Natural killer cell treated with Interleukin-12 subunit alpha and Interleukin-12 subunit beta and Interleukin-15 and Interleukin-18, amount 100 ng/mL, for 72 hours (primary cell): ENCODE measurements around the gene CHMP5. TPM values are rescaled to one million over a fixed set of nuclear protein-coding genes. Genes with fewer than 3 reads are reported as not detected.

Source experiments
- ATAC-seq, 2 donors: fragments of 150-1000 bp; cut with Tn5 transposase in 1 of 2; sonication (Bioruptor Pico), chemical (Tn5 transposase) in 1 of 2; 2 replicates each; pipeline ENCODE4 v1.10.0; 2021
- DNase-seq: peaks from one replicate; pipeline ENCODE4 v3.0.0; 2022; ENCODE audit warnings: low spot score
- H3K27ac Mint-ChIP-seq, 2 donors: 1 replicate in 1 of 2; 2 replicates in 1 of 2; pipeline ENCODE4 v1.8.0; 2022; ENCODE audit warnings: mixed read lengths in 2 of 2, mild to moderate bottlenecking in 1 of 2, moderate library complexity in 1 of 2
- H3K27me3 Mint-ChIP-seq, 2 donors: 1 replicate in 1 of 2; 2 replicates in 1 of 2; pipeline ENCODE4 v1.8.0; 2022; ENCODE audit warnings: mixed read lengths in 2 of 2
- H3K36me3 Mint-ChIP-seq: one replicate; pipeline ENCODE4 v1.8.0; 2022; ENCODE audit warnings: mixed read lengths
- H3K4me1 Mint-ChIP-seq, 2 donors: 1 replicate in 1 of 2; 2 replicates in 1 of 2; pipeline ENCODE4 v1.8.0; 2022; ENCODE audit warnings: low read depth in 2 of 2, mixed read lengths in 2 of 2, mild to moderate bottlenecking in 1 of 2
- H3K4me3 Mint-ChIP-seq: one replicate; pipeline ENCODE4 v1.8.0; 2022; ENCODE audit warnings: mixed read lengths
- H3K9me3 Mint-ChIP-seq: 2 replicates; pipeline ENCODE4 v1.8.0; 2022; ENCODE audit warnings: mixed read lengths
- total RNA-seq, 2 donors: library from RNA; stranded (reverse); gene quantifications; one replicate each; pipeline ENCODE4 v1.2.3, GENCODE V29; 2022

The CHMP5 gene
- total RNA-seq, 2 donors from 2014 or later, result 40.8 to 63.2 TPM

DNA sequence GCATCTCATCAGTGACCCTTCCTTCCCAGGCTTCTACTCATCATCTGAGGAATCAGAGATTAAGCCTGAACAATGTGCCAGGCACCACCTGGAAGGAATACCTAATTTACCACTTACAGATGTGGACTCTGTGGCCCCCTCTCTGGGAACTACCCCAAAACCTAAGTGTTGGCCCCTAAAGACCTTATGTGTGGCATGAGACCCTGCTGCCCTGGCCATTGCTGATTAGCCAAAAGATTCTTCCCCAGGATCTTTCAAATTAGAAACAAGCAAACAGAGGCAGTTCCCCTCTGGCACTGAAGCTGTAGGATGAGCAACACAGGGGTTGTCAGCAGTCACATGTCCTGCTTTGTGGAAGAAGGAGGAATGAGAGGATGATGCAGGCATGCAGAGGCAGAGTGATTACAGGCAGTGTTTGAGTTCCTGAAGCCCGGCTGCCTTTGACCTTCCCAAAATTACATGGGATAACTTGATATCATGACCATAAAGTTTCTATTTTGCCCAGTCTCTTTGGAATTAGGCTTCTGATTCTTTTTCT is 14.3 kb upstream of the CHMP5 start:
- H3K27ac Mint-ChIP-seq, result no peak overlapping the region
- ATAC-seq (no peak), DNase-seq (no peak)
- no peaks in the 10 kb centered on the region for H3K9me3 Mint-ChIP-seq
- H3K4me3 Mint-ChIP-seq, result no peak overlapping the region
- peaks cover 0 to 8% of the 10 kb centered on the region in 2 donors for H3K4me1 Mint-ChIP-seq
- H3K36me3 Mint-ChIP-seq, result peaks cover 9% of the 10 kb centered on the region
- no peaks in the 10 kb centered on the region for H3K27me3 Mint-ChIP-seq

DNA sequence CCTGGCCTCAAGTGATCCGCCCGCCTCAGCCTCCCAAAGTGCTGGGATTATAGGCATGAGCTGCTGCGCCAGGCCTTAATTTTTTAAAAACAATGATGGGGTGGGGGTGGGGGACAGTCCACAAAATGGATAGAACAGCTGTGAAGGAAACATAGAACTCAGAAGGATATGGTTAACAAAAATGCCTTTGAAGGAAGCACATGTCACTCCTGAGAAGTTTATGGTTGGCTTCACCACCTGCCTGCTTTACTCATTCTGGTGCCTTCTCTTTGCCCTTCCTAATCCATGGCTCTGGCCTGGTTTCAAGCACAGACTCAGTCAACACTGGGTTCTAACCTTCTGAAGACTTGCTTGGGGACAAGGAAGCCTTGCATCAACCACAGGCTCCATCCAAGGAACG is 10.6 kb upstream of the CHMP5 start:
- no peak overlapping the region for H3K4me3 Mint-ChIP-seq
- peaks cover 0 to 8% of the 10 kb centered on the region in 2 donors for H3K4me1 Mint-ChIP-seq
- no peaks in the 10 kb centered on the region for H3K27me3 Mint-ChIP-seq
- DNase-seq (no peak), ATAC-seq (no peak)
- H3K36me3 Mint-ChIP-seq, result peaks cover 25% of the 10 kb centered on the region
- H3K27ac Mint-ChIP-seq, result no peak overlapping the region
- no peaks in the 10 kb centered on the region for H3K9me3 Mint-ChIP-seq

DNA sequence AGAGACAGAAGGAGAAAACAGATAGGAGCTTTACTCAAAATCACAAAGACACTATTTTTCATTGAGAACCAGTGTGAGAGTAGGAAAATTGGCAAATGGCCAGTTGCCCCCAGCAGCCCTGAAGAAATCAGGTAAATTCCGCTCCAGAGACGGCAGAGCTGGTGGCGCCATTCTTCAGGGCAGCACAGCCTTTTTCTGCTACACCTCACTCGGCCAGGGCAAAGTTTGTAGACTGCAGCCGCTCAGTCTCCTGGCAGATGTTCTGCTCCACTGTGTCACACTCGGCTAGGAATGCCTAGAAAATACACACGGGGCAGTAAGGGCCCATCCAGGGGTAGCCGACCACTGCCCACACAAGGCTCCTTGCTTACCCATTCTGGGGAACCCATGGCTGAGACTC is 9.8 kb upstream of the CHMP5 start:
- H3K4me3 Mint-ChIP-seq, result no peak overlapping the region
- H3K27ac Mint-ChIP-seq, result no peak overlapping the region
- DNase-seq (no peak), ATAC-seq (no peak)
- peaks cover 31% of the 10 kb centered on the region for H3K36me3 Mint-ChIP-seq
- peaks cover 0 to 2% of the 10 kb centered on the region in 2 donors for H3K4me1 Mint-ChIP-seq
- H3K9me3 Mint-ChIP-seq, result no peaks in the 10 kb centered on the region
- H3K27me3 Mint-ChIP-seq, result no peaks in the 10 kb centered on the region

DNA sequence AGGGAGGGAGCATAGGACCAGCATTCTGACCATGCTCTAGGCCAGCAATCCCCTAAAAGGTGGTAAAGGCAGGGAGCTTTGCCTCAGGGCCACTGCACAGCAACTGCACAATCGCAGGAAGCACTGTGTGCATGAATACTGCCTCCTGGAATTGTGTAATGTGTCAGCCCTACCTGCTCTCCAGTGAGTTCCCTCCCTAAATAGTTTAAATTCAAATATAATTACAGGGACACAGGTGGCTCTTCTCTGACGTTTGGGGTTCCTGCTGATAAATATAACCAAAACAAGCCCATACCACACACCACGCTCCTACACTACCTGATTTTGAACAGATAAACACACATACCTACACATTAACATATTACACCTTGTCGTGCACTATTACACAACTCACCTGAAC is 9.4 kb upstream of the CHMP5 start:
- ATAC-seq, result no peak
- peaks cover 35% of the 10 kb centered on the region for H3K36me3 Mint-ChIP-seq

DNA sequence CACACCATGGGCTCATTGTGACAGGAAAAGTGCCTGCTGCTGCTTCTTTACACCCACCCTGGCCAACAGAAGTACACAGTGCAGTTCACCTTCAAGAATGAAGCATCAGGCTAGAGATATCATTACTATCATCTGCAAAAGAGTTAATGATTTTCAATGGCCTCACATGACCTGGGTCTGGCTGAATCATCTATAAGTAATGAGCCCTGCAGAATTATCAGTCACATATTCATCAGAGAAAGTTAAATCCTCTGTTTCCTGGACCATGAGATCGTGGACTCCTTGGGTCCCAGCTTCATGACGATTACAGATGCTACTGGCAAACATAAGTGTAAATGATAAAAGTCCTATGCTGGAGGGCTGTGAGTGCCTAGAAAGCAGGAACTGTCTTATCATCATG is 8.6 kb upstream of the CHMP5 start:
- Mint-ChIP-seq H3K36me3 (peaks cover 43% of the 10 kb centered on the region), H3K9me3 (no peaks in the 10 kb centered on the region), H3K27me3 (no peaks in the 10 kb centered on the region), H3K4me1 (peaks cover 0 to 5% of the 10 kb centered on the region in 2 donors), H3K27ac (no peak overlapping the region), H3K4me3 (no peak overlapping the region)
- ATAC-seq (no peak), DNase-seq (no peak)

More for the DNA sequence above, 9.4 kb upstream of the CHMP5 start:
- Mint-ChIP-seq H3K27ac (no peak overlapping the region), H3K9me3 (no peaks in the 10 kb centered on the region), H3K4me1 (peaks cover 0 to 2% of the 10 kb centered on the region in 2 donors), H3K4me3 (no peak overlapping the region), H3K27me3 (no peaks in the 10 kb centered on the region)
- DNase-seq, result no peak

DNA sequence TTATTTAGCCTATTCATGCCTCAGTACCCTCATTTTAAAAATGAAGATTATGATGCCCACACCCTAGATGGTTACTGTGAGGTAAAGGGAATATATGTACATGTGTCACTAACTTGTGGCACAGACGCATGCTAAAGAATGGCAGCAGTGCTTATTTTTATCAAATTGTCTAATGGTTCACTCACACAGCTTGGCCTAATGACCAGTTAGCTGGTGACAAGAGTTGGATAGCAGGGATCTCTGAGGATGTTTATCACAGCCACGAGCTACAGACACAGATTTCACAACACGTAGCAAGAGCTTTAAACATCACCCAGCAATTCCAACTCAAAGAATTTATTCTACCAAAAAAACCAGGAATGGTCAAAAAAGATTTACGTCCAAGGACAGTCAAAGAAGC is 7.6 kb upstream of the CHMP5 start:
- peaks cover 0 to 5% of the 10 kb centered on the region in 2 donors for H3K4me1 Mint-ChIP-seq
- no peak overlapping the region for H3K4me3 Mint-ChIP-seq
- no peaks in the 10 kb centered on the region for H3K27me3 Mint-ChIP-seq
- ATAC-seq (no peak), DNase-seq (no peak)
- no peaks in the 10 kb centered on the region for H3K9me3 Mint-ChIP-seq
- H3K27ac Mint-ChIP-seq, result no peak overlapping the region
- H3K36me3 Mint-ChIP-seq, result peaks cover 43% of the 10 kb centered on the region

DNA sequence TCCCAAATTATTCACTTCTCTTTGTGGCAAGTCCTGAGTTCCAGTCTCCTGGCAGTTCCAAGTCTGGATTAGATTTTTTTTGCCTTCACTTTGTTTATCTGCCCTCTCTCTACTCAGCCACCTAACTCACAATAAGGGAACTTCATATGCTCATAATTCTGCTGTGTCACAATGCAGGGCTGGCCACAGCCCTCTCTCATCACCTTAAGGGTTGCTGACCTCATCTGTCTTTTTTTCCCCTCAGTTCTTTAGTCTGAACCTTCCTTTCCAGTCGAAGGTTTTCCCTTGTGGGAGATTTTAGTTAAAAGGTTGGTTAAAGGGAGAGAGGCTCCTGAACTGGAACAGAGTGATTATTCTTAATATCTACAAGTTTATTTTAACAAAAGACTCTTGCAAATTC is 4.5 kb upstream of the CHMP5 start:
- DNase-seq (no peak), ATAC-seq (no peak)
- Mint-ChIP-seq H3K4me1 (peaks cover 20 to 25% of the 10 kb centered on the region in 2 donors), H3K4me3 (no peak overlapping the region), H3K27me3 (no peaks in the 10 kb centered on the region), H3K36me3 (peaks cover 52% of the 10 kb centered on the region), H3K9me3 (no peaks in the 10 kb centered on the region), H3K27ac (no peak overlapping the region)

DNA sequence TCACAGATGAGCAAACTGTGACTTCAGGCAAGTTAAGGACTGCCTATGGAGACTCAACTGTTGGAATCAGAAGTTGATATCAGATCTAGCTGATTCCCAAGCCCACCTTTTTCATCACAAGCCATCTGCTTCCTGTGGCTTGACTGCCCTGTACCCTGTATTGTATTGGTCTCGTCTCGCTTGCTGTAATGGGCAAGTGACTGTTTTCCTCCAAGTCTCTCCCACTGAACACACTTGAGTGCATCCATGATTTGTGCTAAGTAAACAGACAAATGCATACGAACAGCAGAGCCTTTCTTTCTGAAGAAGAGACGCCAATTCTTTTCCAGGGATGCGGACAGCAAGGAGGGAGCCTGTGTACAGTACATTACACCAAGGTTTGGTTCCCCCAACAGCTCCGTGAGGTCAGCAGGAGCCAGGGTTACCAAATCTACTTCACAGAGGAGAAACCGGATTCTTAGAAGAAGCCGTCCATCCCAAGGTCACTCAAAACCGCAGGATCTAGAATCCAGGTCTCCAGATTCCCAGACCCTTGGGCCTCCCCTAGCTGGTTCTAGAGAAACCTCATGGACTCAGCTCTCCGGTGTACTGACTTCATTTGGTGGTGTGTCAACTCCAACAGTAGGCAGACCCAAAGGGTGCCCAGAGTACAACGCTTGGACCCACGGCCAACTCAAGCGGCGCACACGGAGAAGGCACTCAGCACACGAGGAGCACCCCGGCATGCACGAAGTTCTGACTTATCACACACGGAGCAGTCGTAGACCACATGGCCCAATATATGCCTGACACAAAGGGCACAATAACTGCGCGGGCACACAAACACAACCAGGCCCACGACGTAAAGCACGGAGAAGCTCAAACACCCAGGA is 1.5 kb upstream of the CHMP5 start:
- Mint-ChIP-seq H3K9me3 (no peaks in the 10 kb centered on the region), H3K4me3 (peak overlapping the region; percentile 99), H3K4me1 (peaks cover 37 to 46% of the 10 kb centered on the region in 2 donors), H3K36me3 (peaks cover 51% of the 10 kb centered on the region), H3K27ac (peak overlapping the region; percentile 95 to 98), H3K27me3 (no peaks in the 10 kb centered on the region)
- ATAC-seq (no peak), DNase-seq (no peak)

DNA sequence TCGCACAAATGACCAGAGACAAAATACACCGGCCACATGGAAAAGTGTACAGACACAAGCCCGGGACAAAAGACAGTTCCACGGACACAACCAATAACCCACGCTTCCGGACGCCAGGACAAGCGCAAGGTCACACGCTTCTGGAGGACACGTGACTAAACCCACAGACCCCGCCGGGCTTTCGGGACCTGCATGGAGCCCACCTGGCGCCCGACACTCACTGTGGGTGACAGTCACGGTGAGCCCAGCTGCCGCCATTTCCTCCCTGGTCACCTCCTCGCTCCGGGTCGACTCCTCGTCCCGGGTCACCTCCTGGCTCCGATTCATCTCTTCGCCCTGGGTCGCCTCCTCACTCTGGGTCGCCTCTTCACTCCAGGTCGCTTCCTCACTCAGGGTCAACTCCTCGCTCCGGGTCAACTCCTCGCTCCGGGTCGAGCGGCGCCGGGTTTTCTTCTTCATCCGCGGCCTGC is 811 bp upstream of the CHMP5 start:
- H3K4me1 Mint-ChIP-seq, result peaks cover 37 to 46% of the 10 kb centered on the region in 2 donors
- H3K36me3 Mint-ChIP-seq, result peaks cover 45% of the 10 kb centered on the region
- DNase-seq (peak; percentile 70), ATAC-seq (peak; percentile 0 to 24)
- H3K27me3 Mint-ChIP-seq, result no peaks in the 10 kb centered on the region
- H3K27ac Mint-ChIP-seq, result peak overlapping the region; percentile 95 to 98
- no peaks in the 10 kb centered on the region for H3K9me3 Mint-ChIP-seq
- H3K4me3 Mint-ChIP-seq, result peak overlapping the region; percentile 99

DNA sequence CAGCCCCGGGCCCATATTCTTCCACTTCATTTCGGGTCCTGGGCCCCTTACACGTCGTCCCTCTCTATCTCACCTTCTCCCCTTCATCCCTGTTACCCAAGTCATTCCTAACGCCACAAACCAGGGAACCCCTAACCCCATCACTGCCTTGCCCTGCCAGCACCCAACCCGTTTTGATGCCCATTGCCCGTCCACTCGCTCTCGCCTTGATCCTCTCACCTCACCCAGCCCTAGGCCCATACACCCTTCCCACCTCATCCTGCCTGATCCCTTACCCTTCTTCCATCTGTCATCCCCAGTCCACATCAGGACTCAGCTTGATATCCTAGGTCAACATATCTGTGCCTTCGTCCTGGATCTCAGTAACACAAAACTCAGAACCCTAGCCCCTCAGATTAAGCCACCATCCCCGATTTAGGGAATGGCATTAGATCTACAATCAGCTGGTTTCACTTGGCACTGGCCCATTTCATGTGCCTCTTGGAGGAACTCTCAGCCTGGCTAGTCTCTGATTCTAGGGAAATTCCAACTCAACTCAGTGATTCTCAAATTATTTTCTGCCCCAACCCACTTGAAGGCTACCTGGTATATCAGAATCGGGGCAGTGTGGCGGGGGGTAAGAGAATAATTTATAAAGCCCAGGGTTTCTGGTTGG is 489 bp downstream of the CHMP5 start:
- H3K27me3 Mint-ChIP-seq, result no peaks in the 10 kb centered on the region
- no peak for DNase-seq
- peaks cover 37 to 44% of the 10 kb centered on the region in 2 donors for H3K4me1 Mint-ChIP-seq
- no peak for ATAC-seq
- peaks cover 35% of the 10 kb centered on the region for H3K36me3 Mint-ChIP-seq
- peak overlapping the region; percentile 99 for H3K4me3 Mint-ChIP-seq
- H3K27ac Mint-ChIP-seq, result peak overlapping the region; percentile 95 to 98
- no peaks in the 10 kb centered on the region for H3K9me3 Mint-ChIP-seq

DNA sequence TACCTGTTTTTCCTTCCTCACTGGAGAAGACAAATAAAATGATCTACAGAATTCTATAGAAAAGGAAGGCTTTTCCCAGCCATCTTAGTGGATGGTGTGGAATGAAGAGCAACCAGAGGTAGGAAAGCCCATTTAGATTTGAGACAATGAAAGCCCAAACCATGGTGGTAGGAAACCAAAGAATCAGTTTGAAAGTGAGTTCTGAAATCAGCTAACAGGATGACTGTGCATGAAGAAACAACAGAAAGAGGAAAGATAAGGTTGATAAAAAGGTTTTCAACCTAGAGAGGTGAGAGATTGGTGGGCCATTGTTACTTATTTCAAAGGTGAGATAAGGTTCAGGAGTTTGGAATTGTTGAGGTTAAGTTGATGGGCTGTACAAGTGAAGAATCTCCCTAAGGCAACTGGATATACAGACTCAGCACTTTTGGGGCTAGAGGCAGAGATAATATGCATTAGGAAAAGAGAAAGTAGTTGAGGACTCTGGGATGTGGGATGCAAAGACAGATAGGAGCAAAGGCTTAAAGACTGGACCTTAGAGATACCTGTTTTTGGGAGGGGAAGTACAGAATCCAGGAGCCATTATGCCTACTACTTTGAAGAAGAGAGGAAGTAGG is 2.4 kb downstream of the CHMP5 start:
- Mint-ChIP-seq H3K4me3 (peak overlapping the region; percentile 99), H3K27ac (peak overlapping the region; percentile 95 to 98), H3K4me1 (peaks cover 37 to 41% of the 10 kb centered on the region in 2 donors), H3K9me3 (no peaks in the 10 kb centered on the region), H3K27me3 (no peaks in the 10 kb centered on the region), H3K36me3 (peaks cover 37% of the 10 kb centered on the region)
- ATAC-seq (no peak), DNase-seq (no peak)

DNA sequence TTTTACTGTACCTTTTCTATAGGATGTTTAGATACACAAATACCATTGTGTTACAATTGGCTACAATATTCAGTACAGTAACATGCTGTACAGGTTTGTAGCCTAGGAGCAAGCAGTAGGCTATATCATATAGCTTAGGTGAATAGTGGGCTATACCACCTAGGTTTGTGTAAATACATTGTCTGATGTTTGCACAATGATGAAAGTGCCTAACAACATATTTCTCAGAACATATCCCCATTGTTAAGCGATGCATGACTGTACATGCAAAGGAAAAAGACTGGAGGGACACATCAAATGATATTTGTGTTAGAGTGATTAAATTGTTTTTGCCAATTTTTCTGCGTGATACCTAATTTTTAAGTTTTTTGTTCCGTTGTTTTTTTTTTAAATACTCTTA is 5.3 kb downstream of the CHMP5 start:
- H3K36me3 Mint-ChIP-seq, result peaks cover 30% of the 10 kb centered on the region
- no peak for ATAC-seq

DNA sequence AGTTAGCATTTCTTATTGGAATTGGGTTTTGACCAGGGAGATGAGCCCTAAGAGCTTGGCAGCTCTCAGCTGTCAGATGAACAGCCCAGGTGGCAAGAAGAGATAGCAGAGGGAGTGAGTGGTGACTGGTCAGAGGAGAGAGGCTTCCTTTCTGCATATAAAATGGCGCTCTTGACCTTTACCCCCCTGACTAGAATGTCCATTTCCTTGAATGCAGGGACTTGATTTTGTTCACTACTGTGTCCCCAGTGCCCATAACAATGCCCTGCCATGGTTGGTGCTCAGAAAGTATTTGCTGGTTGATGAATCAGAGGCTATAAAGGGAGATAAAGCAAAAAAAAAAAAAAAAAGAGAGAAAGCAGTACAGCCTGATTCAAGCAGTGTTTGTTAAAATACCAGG is 7.2 kb downstream of the CHMP5 start:
- Mint-ChIP-seq H3K27ac (peak overlapping the region; percentile 12 to 17), H3K4me1 (peaks cover 5 to 7% of the 10 kb centered on the region in 2 donors), H3K27me3 (no peaks in the 10 kb centered on the region), H3K9me3 (no peaks in the 10 kb centered on the region), H3K36me3 (peaks cover 30% of the 10 kb centered on the region), H3K4me3 (no peak overlapping the region)
- ATAC-seq (no peak), DNase-seq (no peak)

More for the DNA sequence above, 5.3 kb downstream of the CHMP5 start:
- H3K27me3 Mint-ChIP-seq, result no peaks in the 10 kb centered on the region
- H3K9me3 Mint-ChIP-seq, result no peaks in the 10 kb centered on the region
- H3K4me1 Mint-ChIP-seq, result peaks cover 22 to 23% of the 10 kb centered on the region in 2 donors
- no peak overlapping the region for H3K4me3 Mint-ChIP-seq
- H3K27ac Mint-ChIP-seq, result no peak overlapping the region
- no peak for DNase-seq
